PC-9 (cell line): ENCODE data around the gene TRIP10. TPM values are rescaled to one million over a fixed set of nuclear protein-coding genes. Genes with fewer than 3 reads are reported as not detected.
"Not testable (repeated sequence)": the region's sequence is repeated elsewhere in the genome, so short reads cannot be mapped to it uniquely, and the experiment has no call there.

Source experiments
- BruUV-seq: library from RNA; stranded (reverse); fragments of 400-500 nt; replicated peaks from 2 replicates; lab custom pipeline; 2021; lab: Mats Ljungman, UMichigan
- CTCF ChIA-PET: fragments of 300-600 bp; sonication (Branson Sonifier 250); formaldehyde crosslinking; loops from one replicate; lab custom pipeline; 2022; ENCODE audit warnings: antibody characterized with exemption; lab: Charles Lee
- POLR2A ChIA-PET: fragments of 300-600 bp; sonication (Branson Sonifier 250); formaldehyde crosslinking; loops from one replicate; lab custom pipeline; 2022; ENCODE audit warnings: antibody characterized with exemption; ENCODE audit not compliant: unreplicated experiment; lab: Charles Lee
- DNase-seq, 2 experiments: peaks; one replicate each; pipeline versions ENCODE4 v3.0.0 to v3.0.0-alpha.2; 2015 to 2022; ENCODE audit warnings: mixed read lengths in 1 of 2
- H2AFZ ChIP-seq: fragments of 200-600 bp; sonication (generic); 2 replicates; pipeline ENCODE4 v1.8.1; 2017; ENCODE audit warnings: antibody characterized with exemption
- H3F3A ChIP-seq: fragments of 200-600 bp; sonication (generic); 2 replicates; pipeline ENCODE4 v1.8.1; 2017; ENCODE audit warnings: antibody characterized with exemption, mild to moderate bottlenecking, low read depth; ENCODE audit not compliant: insufficient read depth
- H3K27ac ChIP-seq: fragments of 200-600 bp; sonication (generic); 2 replicates; pipeline ENCODE4 v1.6.1; 2016; ENCODE audit warnings: mixed run types
- H3K27me3 ChIP-seq: fragments of 200-600 bp; sonication (generic); 2 replicates; pipeline ENCODE4 v1.6.1; 2016; ENCODE audit warnings: low read depth, mixed run types; ENCODE audit not compliant: insufficient read depth
- H3K36me3 ChIP-seq: fragments of 200-600 bp; sonication (generic); 2 replicates; pipeline ENCODE4 v1.6.1; 2016; ENCODE audit warnings: low read depth, mixed run types
- H3K4me1 ChIP-seq: fragments of 200-600 bp; sonication (generic); replicated peaks from 2 replicates; pipeline ENCODE4 v1.6.1; 2016; ENCODE audit warnings: mixed run types; ENCODE audit not compliant: insufficient read depth
- H3K4me2 ChIP-seq: fragments of 200-600 bp; sonication (generic); 2 replicates; pipeline ENCODE4 v1.6.1; 2017; ENCODE audit warnings: mixed run types
- H3K4me3 ChIP-seq: fragments of 200-600 bp; sonication (generic); 2 replicates; pipeline ENCODE4 v1.6.1; 2016; ENCODE audit warnings: mixed run types
- H3K79me2 ChIP-seq: fragments of 200-600 bp; sonication (generic); 2 replicates; pipeline ENCODE4 v1.6.1; 2017; ENCODE audit warnings: low read depth, mixed run types
- H3K9me2 ChIP-seq: fragments of 200-600 bp; sonication (generic); 2 replicates; pipeline ENCODE4 v1.8.1; 2017; ENCODE audit warnings: mild to moderate bottlenecking; ENCODE audit not compliant: insufficient read depth
- H3K9me3 ChIP-seq: fragments of 200-600 bp; sonication (generic); 2 replicates; pipeline ENCODE4 v1.8.1; 2016; ENCODE audit warnings: low read depth; ENCODE audit not compliant: insufficient read depth
- H4K20me1 ChIP-seq: fragments of 200-600 bp; sonication (generic); 2 replicates; pipeline ENCODE4 v1.8.1; 2017; ENCODE audit not compliant: insufficient read depth
- EZH2 ChIP-seq: fragments of 200-600 bp; sonication (generic); IDR thresholded peaks from 2 replicates; pipeline ENCODE4 v1.8.0; 2017; ENCODE audit warnings: antibody characterized with exemption, low read depth
- intact Hi-C: fragments of 100-400 bp; cut with micrococcal nuclease; formaldehyde crosslinking; loops from one replicate; pipeline ENCODE4 v1.10.0; 2022; ENCODE audit not compliant: unreplicated experiment
- total RNA-seq: library from RNA; stranded (reverse); gene quantifications from 2 replicates; pipeline ENCODE4 v1.2.3, GENCODE V29; 2021
- TF ChIP-seq, protein P1 (sequence below): fragments of 200-600 bp; sonication (generic); conservative IDR thresholded peaks from 2 replicates; pipeline ENCODE4 v1.6.1; 2017; ENCODE audit warnings: mixed run types, antibody characterized with exemption, mild to moderate bottlenecking, moderate library complexity

Gene TRIP10
- total RNA-seq, 1 experiment from 2014 or later: 84.3 TPM

- no peak for DNase-seq
- no peaks in the 10 kb centered on the region for H3K9me2 ChIP-seq
- H4K20me1 ChIP-seq: no peaks in the 10 kb centered on the region
- H2AFZ ChIP-seq: no peak overlapping the region
- H3F3A ChIP-seq: no peaks in the 10 kb centered on the region; the same call in 1 of the 2 replicates
- no peak overlapping the region for H3K27ac ChIP-seq
- no peaks in the 10 kb centered on the region for H3K79me2 ChIP-seq
- CTCF ChIA-PET: no interaction called here
- H3K4me3 ChIP-seq: no peak overlapping the region
- no TSS peak for BruUV-seq
- no peaks in the 10 kb centered on the region for H3K27me3 ChIP-seq
- no peaks in the 10 kb centered on the region for H3K4me1 ChIP-seq
- H3K36me3 ChIP-seq: no peaks in the 10 kb centered on the region
- no peaks in the 10 kb centered on the region for H3K9me3 ChIP-seq
- POLR2A ChIA-PET: interaction anchor here (0.6 kb wide), 1 partner anchor 29 kb away, joined by 16 read pairs; no protein-coding TSS in a partner anchor
- intact Hi-C loops: no loop called here
- H3K4me2 ChIP-seq: no peak overlapping the region
- no peak for TF ChIP-seq EZH2
- TF ChIP-seq, protein P1, sequence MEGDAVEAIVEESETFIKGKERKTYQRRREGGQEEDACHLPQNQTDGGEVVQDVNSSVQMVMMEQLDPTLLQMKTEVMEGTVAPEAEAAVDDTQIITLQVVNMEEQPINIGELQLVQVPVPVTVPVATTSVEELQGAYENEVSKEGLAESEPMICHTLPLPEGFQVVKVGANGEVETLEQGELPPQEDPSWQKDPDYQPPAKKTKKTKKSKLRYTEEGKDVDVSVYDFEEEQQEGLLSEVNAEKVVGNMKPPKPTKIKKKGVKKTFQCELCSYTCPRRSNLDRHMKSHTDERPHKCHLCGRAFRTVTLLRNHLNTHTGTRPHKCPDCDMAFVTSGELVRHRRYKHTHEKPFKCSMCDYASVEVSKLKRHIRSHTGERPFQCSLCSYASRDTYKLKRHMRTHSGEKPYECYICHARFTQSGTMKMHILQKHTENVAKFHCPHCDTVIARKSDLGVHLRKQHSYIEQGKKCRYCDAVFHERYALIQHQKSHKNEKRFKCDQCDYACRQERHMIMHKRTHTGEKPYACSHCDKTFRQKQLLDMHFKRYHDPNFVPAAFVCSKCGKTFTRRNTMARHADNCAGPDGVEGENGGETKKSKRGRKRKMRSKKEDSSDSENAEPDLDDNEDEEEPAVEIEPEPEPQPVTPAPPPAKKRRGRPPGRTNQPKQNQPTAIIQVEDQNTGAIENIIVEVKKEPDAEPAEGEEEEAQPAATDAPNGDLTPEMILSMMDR: no peak
These were observed 35.6 kb downstream of the TRIP10 start for GRCh38 chr19:6774821-6775707.

DNA sequence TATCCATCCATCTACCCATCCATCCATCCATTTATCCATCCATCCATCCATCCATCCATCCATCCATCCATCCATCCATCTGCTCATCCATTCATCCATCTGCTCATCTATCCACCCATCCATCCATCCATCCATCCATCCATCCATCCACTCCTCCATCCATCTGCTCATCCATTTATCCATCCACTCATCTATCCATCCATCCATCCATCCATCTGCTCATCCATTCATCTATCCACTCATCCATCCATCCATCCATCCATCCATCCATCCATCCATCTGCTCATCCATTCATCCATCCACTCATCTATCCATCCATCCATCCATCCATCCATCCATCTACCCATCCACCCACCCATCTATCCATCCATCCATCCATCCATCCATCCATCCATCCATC, 36.6 kb downstream of the TRIP10 start:
- H3K36me3 ChIP-seq, H4K20me1 ChIP-seq, CTCF ChIA-PET, BruUV-seq, H3K9me3 ChIP-seq, H3K27ac ChIP-seq, H2AFZ ChIP-seq, H3K79me2 ChIP-seq, H3K4me2 ChIP-seq, H3K4me3 ChIP-seq, H3K9me2 ChIP-seq, intact Hi-C loops, DNase-seq, H3K27me3 ChIP-seq, H3F3A ChIP-seq, H3K4me1 ChIP-seq: not testable (repeated sequence)
- POLR2A ChIA-PET: interaction anchor here (0.6 kb wide), 1 partner anchor 28 kb away, joined by 16 read pairs; no protein-coding TSS in a partner anchor

DNA sequence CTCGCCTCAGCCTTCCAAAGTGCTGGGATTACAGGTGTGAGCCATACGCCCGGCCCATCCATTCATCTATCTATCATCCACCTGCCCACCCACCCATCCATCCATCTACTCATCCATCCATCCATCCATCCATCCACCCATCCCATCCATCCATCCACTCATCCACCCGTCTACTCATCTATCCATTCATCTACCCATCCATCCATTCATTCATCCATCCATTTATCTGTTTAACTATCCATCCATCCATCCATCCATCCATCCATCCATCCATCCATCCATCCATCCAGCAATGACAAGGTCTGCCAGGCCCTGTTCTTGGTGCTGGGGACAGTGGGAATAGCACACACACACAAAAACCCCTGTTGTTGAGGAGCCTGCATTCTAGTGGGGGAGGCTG, 37.5 kb downstream of the TRIP10 start:
- BruUV-seq: no TSS peak
- POLR2A ChIA-PET: no interaction called here

More for the DNA sequence above, 37.5 kb downstream of the TRIP10 start:
- Histone ChIP-seq H3K36me3 (no peaks in the 10 kb centered on the region), H3K9me2 (no peaks in the 10 kb centered on the region), H3K4me3 (no peak overlapping the region), H2AFZ (no peak overlapping the region), H3K9me3 (no peaks in the 10 kb centered on the region), H3K27ac (no peak overlapping the region), H3K4me1 (no peaks in the 10 kb centered on the region; the same call in 1 of the 2 replicates), H3K4me2 (no peak overlapping the region), H3F3A (peaks cover 4% of the 10 kb centered on the region; the same call in 1 of the 2 replicates), H4K20me1 (no peaks in the 10 kb centered on the region), H3K27me3 (no peaks in the 10 kb centered on the region), H3K79me2 (no peaks in the 10 kb centered on the region)
- TF ChIP-seq, protein P1: no peak
- intact Hi-C loops: no loop called here
- CTCF ChIA-PET: no interaction called here
- DNase-seq: no peak
